ENCODE measurements around the gene TNS3.

Gene TNS3

DNA sequence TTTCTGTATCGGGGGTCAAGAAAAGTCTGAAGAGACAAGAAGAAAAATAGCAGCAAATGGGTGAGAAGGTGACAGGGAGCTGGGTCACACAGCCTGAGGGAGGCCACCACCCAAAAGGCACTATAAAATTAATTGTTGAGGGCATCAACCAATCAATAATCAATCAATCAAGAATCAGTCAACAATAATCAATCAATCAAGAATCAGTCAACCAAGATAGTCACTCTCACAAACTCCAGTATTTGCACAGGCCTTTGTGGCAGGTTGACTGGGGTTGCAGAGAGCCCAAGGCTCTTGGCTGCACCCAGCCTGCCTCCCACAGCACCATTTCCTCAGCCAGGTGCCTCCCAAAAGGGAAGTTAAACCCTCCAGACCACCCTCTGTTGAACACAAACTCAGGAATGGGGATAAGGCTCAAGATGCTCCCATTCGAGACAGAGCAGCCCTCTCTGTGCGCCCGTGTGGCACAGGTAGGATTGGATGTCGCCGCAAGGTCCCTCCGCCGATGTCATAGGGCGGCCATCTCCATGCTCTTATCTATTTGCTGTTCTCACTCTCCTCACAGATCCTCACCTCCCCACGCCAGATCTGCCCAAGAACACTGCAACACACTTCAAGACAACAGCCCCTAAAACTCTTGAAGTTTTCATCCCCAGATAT is 64.0 kb downstream of the TNS3 start:
- in situ Hi-C loops (cut with HindIII; ENCODE audit: low sequenced_read_pairs) = no loop called here
- no peak overlapping the region for H3K4me3 ChIP-seq (ENCODE audit: low read depth, low read length)
- TF ChIP-seq, protein P1, sequence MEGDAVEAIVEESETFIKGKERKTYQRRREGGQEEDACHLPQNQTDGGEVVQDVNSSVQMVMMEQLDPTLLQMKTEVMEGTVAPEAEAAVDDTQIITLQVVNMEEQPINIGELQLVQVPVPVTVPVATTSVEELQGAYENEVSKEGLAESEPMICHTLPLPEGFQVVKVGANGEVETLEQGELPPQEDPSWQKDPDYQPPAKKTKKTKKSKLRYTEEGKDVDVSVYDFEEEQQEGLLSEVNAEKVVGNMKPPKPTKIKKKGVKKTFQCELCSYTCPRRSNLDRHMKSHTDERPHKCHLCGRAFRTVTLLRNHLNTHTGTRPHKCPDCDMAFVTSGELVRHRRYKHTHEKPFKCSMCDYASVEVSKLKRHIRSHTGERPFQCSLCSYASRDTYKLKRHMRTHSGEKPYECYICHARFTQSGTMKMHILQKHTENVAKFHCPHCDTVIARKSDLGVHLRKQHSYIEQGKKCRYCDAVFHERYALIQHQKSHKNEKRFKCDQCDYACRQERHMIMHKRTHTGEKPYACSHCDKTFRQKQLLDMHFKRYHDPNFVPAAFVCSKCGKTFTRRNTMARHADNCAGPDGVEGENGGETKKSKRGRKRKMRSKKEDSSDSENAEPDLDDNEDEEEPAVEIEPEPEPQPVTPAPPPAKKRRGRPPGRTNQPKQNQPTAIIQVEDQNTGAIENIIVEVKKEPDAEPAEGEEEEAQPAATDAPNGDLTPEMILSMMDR (IDR thresholded peaks at IDR 0.05; ENCODE audit: low read depth, low read length) = no peak
- no peak for DNase-seq (ENCODE audit: low read depth, low spot score)

DNA sequence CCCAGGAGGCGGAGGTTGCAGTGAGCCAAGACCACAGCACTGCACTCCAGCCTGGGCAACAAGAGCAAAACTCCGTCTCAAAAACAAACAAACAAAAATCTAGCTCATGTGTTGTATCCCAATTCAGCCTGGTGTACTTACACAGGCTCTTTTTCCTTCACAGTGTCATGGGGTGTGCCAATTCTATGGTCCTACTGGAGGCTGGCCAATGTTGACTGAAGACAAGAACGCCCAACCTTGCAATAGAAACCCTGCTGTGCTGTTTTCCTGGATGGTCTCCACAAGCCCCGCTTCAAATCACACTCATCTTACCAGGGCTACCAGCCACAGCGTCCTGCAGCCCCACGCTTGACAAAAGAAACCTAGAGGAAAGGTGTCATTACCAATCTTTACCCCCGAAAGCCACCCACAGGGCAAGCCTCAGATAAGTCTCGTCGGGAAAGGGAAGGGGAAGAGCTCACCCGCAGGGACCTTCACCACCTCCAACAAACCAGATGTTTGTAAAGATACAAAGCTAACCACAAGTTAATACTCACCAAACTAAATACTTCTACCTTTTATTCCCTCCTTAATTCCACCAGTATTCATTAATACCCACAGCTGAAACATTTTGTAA is 64.8 kb downstream of the TNS3 start:
- DNase-seq (ENCODE audit: low read depth, low spot score) = peak; percentile 72
- TF ChIP-seq, protein P1 (IDR thresholded peaks at IDR 0.05; ENCODE audit: low read depth, low read length) = no peak
- in situ Hi-C loops (cut with HindIII; ENCODE audit: low sequenced_read_pairs) = no loop called here
- H3K4me3 ChIP-seq (ENCODE audit: low read depth, low read length) = no peak overlapping the region

DNA sequence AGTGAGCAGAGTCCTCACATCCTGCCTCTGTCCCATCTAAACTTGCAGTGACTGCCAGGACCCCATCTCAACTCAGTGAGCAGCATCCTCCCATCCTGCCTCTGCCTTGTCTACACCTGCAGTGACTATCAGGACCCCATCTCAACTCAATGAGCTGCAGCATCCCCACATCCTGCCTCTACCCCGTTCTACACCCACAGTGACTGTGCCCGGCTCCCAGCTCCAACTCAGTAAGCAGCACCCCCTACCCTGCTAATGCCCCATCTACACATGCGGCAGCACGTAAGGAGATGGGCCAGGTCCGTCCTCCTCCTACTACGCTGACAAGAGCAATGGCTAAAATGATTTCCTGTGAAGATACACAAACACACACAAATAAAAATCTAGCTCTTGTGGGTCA is 65.5 kb downstream of the TNS3 start:
- in situ Hi-C loops (cut with HindIII; ENCODE audit: low sequenced_read_pairs) = no loop called here
- no peak for DNase-seq (ENCODE audit: low read depth, low spot score)
- TF ChIP-seq, protein P1 (IDR thresholded peaks at IDR 0.05; ENCODE audit: low read depth, low read length) = no peak
- H3K4me3 ChIP-seq (ENCODE audit: low read depth, low read length) = no peak overlapping the region

DNA sequence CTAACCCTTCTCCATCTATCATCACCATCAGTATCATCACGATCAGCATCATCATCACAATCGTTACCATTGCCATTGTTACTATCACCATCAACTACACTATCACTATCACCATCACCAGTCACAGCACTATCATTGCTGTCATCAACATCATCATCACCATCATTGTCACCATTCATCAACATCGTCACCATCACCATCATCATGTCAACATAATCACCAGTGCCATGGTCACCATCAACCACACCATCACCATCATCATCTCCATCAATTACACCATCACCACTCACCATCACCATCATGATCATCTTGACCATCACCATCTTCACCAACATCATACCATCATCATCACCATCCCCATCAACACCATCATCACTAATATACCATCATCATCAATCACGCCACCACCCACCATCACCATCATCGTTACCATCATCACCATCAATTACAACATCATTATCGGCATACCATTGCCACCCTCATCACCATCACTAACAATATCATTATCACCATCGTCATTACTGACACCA is 66.5 kb downstream of the TNS3 start:
- TF ChIP-seq, protein P1 (IDR thresholded peaks at IDR 0.05; ENCODE audit: low read depth, low read length) = no peak
- in situ Hi-C loops (cut with HindIII; ENCODE audit: low sequenced_read_pairs) = no loop called here

DNA sequence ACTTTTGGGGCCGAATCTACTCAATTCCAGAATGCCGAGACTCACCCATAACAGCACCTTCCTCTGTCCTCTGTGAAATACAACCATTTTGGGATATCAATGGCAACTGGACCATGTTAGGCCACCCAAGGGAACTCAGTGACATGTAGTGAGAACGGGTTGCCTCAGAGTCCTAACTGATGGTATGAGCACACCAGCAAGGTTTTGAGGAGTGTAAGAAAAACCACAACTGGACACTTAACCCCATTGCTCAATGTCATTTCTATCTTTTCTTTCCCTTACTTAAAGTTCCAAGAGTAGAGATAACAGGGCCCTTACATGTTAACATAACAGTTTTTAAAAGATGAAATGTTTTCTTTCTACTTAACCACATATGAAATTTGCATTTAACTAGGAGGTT is 67.1 kb downstream of the TNS3 start:
- DNase-seq (ENCODE audit: low read depth, low spot score) = no peak
- TF ChIP-seq, protein P1 (IDR thresholded peaks at IDR 0.05; ENCODE audit: low read depth, low read length) = no peak
- H3K4me3 ChIP-seq (ENCODE audit: low read depth, low read length) = no peak overlapping the region
- in situ Hi-C loops (cut with HindIII; ENCODE audit: low sequenced_read_pairs) = no loop called here

More for the DNA sequence above, 66.5 kb downstream of the TNS3 start:
- no peak overlapping the region for H3K4me3 ChIP-seq (ENCODE audit: low read depth, low read length)
- no peak for DNase-seq (ENCODE audit: low read depth, low spot score)

DNA sequence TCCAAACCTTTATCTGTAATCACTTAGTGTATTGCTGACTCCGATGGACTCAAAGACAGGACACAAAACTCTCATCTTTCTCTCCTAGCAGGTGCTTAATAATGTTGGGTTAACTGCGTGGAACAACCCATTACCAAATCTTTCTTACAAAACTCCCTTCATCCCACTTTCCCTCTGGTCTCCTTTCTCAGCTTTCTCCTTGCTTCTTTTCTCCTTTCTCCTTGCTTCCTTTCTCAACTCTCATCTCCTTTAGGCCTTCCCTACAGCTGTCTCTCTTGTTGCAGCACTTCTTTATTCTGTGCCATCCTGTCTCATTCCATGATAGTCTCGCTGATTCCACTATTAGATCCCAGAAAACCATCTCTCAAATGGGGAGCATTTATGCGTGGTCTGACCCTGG is 67.5 kb downstream of the TNS3 start:
- TF ChIP-seq, protein P1 (IDR thresholded peaks at IDR 0.05; ENCODE audit: low read depth, low read length) = no peak
- H3K4me3 ChIP-seq (ENCODE audit: low read depth, low read length) = no peak overlapping the region
- DNase-seq (ENCODE audit: low read depth, low spot score) = no peak
- in situ Hi-C loops (cut with HindIII; ENCODE audit: low sequenced_read_pairs) = no loop called here
